Activated CD4-positive, alpha-beta T cell treated with anti-CD3 and anti-CD28 coated beads, Interleukin-2, Interleukin-6, amounts not matched to agents 100 ng/mL and 50 ng/mL, durations not matched to agents 16 hours and 8 hours (primary cell): ENCODE measurements around the gene PLCB1.
"Not testable (repeated sequence)": the region's sequence is repeated elsewhere in the genome, so short reads cannot be mapped to it uniquely, and the experiment has no call there.

Experiments used
- DNase-seq: peaks from one replicate; pipeline ENCODE4 v3.0.0-alpha.2; 2020

PLCB1 gene

GRCh38 chr20:8571611-8572010 lies 439.5 kb downstream of the PLCB1 start:
- no peak for DNase-seq

- DNase-seq, result no peak
Observed at GRCh38 chr20:8573686-8574085, 441.6 kb downstream of the PLCB1 start.

DNA sequence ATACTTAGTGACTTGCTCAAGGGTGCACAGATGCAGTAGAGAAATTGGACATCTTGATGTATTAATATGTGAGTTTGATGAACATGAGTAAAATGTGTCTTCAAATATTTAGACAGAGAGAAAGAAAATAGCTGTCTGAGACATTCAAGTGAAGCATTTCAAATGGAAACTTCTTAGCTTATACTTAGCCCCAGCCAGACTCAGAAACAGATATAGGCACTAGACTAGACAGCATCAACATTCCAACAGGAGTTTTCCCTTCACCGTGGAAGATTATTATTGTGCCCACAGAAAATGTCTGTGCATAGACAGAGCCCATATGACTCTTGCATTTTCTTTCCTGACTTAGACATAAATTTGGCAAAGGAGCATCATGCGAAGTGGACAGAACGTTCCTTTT lies 443.0 kb downstream of the PLCB1 start:
- DNase-seq, result no peak

- no peak for DNase-seq
Observed at GRCh38 chr20:8578161-8578865, 446.2 kb downstream of the PLCB1 start.

- DNase-seq, result no peak
Observed at GRCh38 chr20:8579035-8579434, 447.0 kb downstream of the PLCB1 start.

DNA sequence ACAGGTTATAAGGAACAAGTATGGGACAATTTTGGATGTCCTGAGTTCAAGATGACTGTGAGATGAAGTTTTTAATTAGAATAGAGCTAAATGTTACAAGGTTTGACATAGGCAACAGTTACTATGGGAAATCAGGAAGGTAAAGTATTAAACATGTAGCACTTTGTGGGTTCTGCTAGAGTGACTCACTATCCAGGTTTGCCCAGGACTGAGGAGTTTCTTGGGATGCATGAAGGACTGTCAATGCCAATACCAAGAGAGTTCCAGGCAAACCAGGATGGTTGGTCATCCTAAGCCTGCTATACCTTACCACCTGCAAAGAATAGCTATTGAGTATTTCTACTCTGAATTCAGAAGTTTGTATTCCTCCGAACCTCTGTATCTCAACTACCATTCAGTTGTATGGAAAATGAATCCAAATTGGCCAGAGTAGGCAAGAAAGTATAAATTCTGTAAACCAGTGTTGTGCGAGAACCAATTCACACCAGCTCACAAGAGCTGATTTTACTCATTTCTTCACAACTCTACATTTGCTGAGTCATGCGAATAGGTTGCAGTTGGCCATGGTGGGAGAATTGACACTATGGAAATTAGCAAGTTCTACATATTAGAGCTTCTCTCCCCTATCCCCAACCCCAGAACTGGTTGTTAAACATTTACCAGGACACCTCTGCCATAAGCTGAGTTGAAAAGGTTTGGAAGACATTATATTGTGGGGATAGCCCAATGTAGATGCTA lies 449.5 kb downstream of the PLCB1 start:
- no peak for DNase-seq

GRCh38 chr20:8583012-8583565 lies 451.0 kb downstream of the PLCB1 start:
- no peak for DNase-seq

GRCh38 chr20:8583566-8584043 lies 451.5 kb downstream of the PLCB1 start:
- DNase-seq, result no peak

DNA sequence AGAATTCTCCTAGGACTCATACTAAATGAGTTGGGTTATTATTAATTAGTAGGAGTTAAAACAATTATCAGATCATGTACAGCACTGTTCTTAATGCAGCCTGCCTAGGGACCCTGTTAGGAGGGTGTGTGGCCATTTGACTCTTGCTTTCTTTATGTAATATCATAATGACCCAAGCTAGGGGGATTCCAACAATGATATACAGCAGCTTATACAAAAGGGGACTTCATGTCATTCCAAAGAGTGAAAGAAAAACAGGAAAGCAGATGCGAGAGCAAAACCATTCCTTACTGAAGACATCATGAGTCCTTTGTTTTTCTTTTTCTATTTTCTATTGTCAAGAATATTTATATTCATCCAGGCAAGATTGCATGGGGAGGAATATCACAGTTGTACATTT lies 455.2 kb downstream of the PLCB1 start:
- DNase-seq, result no peak

DNA sequence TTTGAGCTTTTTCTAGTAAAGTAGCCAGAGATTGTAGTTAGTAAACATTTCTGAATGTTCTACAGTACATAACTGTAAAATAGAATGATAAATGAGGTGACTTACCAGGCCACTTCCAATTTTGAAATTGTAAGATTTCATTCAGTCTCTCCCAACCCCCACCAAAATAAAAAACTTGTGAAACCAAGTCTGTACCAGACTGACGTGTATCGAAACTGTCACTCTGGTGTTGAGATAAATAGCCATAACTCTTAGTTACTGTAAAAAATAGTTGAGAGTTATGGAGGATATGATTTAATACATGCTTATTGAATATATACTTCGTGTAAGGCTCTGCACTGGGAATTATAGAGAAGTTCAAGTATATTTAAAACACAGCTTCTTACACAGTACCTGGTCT lies 455.7 kb downstream of the PLCB1 start:
- DNase-seq, result peak; percentile 3

- no peak for DNase-seq
Observed at GRCh38 chr20:8589956-8590355, 457.9 kb downstream of the PLCB1 start.

DNA sequence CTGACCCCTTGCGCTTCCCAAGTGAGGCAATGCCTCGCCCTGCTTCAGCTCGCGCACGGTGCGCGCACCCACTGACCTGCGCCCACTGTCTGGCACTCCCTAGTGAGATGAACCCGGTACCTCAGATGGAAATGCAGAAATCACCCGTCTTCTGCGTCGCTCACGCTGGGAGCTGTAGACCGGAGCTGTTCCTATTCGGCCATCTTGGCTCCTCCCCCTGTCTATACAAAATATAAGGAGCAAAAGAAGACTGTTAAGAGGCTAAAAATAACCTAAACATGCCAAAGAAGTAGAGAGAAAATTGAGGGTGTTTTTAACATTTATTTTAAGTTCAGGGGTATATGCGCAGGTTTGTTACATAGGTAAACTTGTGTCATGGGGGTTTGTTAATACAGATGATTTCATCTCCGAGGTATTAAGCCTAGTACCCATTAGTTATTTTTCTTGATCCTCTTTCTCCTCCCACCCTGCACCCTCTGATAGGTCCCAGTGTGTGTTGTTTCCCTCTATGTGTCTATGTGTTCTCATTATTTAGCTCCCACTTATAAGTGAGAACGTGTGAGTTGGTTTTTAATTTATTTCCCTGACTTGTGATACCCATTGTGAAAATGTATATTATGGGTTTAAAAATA lies 469.0 kb downstream of the PLCB1 start:
- DNase-seq, result not testable (repeated sequence)

GRCh38 chr20:8601542-8601912 lies 469.5 kb downstream of the PLCB1 start:
- no peak for DNase-seq

- DNase-seq, result no peak
Observed at GRCh38 chr20:8602389-8603116, 470.5 kb downstream of the PLCB1 start.

GRCh38 chr20:8608470-8608869 lies 476.4 kb downstream of the PLCB1 start:
- DNase-seq, result no peak

- no peak for DNase-seq
Observed at GRCh38 chr20:8616792-8617191, 484.7 kb downstream of the PLCB1 start.

- DNase-seq, result no peak
Observed at GRCh38 chr20:8621001-8621400, 488.9 kb downstream of the PLCB1 start.

DNA sequence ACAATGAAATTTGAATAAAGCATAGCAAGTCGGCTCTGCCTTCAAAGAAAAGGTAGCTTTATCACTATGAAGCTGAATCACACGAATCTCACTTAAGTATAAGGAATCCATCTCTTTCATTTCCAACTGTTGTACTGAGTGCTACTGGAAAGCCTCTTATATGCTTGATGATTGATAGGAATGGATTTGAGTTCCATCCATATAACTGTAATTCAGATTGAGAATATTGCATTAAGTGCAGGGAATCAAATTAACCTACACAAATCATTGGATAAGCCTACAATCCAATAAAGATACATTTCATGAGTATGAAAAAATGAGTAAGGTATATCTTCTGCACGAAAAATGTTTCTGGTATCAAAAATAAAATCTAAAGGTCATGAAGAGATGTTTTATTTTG lies 492.0 kb downstream of the PLCB1 start:
- DNase-seq, result no peak

- no peak for DNase-seq
Observed at GRCh38 chr20:8624616-8625015, 492.6 kb downstream of the PLCB1 start.

DNA sequence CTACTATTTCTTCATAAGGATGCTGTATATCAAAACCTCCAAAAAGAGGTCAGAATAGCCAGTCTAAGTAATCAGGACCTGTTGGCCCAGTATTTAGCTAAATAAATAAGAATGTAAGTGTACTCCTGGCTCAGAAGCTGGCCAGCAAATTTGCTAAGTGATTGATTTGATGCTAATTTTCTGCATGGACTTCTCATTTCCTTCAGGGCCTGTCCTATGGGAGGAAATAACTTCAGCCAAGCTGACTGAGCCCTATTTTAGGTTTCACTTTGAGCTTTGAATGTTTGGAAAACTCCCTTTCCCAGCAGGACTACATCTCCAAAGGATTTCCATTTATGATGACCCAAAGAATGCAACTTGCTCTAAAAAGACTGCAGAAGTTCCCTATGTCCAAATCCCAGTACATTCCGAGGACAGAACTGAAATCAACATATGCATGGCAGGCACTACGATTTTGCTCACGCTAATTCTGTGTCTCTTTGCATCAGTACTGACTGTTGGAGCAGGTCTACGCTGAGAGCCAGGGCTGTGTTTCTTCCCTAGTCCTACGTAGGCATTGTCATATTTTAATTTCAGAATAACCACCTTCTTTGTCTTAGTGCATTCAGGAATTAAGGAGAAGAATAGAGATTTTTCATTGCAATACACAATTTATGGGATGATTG lies 495.4 kb downstream of the PLCB1 start:
- no peak for DNase-seq

DNA sequence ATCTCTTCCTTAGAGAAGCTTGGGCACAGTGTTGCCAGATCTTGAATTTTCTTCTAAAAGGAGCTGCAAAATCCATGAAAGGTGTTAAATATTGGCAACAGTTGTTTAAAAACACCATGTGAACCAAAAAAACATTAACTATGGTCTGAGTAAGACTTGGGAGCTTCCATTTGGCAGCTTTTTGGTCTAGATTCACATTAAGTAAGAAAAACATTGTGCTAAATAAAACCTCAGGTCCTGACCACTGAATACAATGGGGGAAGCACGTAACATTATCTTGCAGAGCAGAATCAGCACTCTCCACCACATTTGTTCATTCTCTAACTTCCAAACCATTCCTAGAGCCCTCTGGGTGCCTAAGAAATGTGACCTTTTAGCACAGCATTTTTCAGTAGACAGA lies 499.2 kb downstream of the PLCB1 start:
- DNase-seq, result no peak

DNA sequence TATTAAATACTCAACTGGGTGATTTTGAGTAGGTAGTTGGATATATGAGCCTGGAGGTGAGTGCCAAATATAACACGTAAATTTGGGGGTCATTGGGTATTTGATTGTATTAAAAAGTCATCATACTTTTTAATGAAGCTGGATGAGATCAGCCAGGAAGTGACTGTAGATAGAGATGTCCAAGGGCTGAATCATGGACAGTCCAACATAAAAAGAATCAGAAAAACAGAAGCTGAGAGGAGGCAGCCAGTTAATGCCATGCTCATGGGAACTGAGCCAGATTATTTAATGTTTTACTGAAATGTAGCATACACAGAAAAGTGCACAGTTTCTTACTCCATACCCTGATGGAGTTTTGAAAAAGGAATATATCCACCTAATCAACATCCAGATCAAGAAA lies 501.3 kb downstream of the PLCB1 start:
- no peak for DNase-seq
